BJ (cell line): Measurements from ENCODE around the gene INO80C. TPM values are rescaled to one million over a fixed set of nuclear protein-coding genes. Genes with fewer than 3 reads are reported as not detected.

Experiments
- CTCF ChIA-PET: fragments of 350-600 bp; formaldehyde crosslinking; extraction: SDS; loops from one replicate; lab custom pipeline; 2021; ENCODE audit warnings: antibody characterized with exemption, inconsistent platforms; lab: Yijun Ruan, JAX
- POLR2A ChIA-PET: fragments of 300-600 bp; sonication (Branson Sonifier 250); formaldehyde crosslinking; extraction: SDS; loops from one replicate; lab custom pipeline; 2021; ENCODE audit warnings: antibody characterized with exemption; lab: Charles Lee
- DNase-seq: peaks from one replicate; pipeline ENCODE4 v3.0.0-alpha.2; 2011; ENCODE audit warnings: low read depth
- H3K27me3 ChIP-seq: 2 replicates; pipeline ENCODE4 v1.6.0; 2011; ENCODE audit warnings: low read length; ENCODE audit not compliant: control insufficient read depth, insufficient read depth
- H3K36me3 ChIP-seq: 2 replicates; pipeline ENCODE4 v1.5.1; 2011; ENCODE audit warnings: low read length; ENCODE audit not compliant: control insufficient read depth, insufficient read depth
- H3K4me3 ChIP-seq: 2 replicates; pipeline ENCODE4 v1.5.1; 2011; ENCODE audit warnings: low read depth, mild to moderate bottlenecking, control low read depth, low read length
- polyA plus RNA-seq: library from polyadenylated mRNA; depleted of rRNA; stranded (reverse); fragments of >200 nt; gene quantifications from 2 replicates; pipeline ENCODE4 v1.2.3, GENCODE V29; 2011
- TF ChIP-seq, protein P1 (sequence below): IDR thresholded peaks from 2 replicates; pipeline ENCODE4 v1.5.1; 2011; ENCODE audit warnings: low read depth, mild to moderate bottlenecking, control low read depth, inconsistent platforms, low read length, moderate library complexity; ENCODE audit not compliant: insufficient read depth

INO80C gene
- polyA plus RNA-seq, 1 experiment: 8.3 TPM

DNA sequence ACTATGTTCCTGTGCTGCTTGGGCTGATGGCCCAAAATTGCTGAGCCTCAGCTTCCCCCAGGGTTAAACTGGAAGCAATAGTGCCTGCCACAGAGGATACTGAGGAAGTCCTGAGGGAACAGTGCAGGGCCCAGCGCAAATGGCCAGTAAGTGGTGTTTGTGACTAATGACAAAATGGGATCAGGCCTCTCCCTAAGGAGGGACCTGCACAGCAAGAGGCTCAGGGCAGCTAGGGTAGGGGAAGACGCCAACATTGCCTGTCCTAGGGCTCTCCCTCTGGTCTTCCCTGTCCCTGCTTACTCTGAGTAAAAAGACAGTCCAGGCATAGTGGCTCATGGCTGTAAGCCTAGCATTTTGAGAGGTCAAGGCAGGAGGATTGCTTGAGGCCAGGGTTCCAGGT lies 37.8 kb downstream of the INO80C start:
- Histone ChIP-seq H3K27me3 (no peaks in the 10 kb centered on the region), H3K4me3 (no peak overlapping the region), H3K36me3 (no peaks in the 10 kb centered on the region)
- CTCF ChIA-PET: no interaction called here
- TF ChIP-seq, protein P1, sequence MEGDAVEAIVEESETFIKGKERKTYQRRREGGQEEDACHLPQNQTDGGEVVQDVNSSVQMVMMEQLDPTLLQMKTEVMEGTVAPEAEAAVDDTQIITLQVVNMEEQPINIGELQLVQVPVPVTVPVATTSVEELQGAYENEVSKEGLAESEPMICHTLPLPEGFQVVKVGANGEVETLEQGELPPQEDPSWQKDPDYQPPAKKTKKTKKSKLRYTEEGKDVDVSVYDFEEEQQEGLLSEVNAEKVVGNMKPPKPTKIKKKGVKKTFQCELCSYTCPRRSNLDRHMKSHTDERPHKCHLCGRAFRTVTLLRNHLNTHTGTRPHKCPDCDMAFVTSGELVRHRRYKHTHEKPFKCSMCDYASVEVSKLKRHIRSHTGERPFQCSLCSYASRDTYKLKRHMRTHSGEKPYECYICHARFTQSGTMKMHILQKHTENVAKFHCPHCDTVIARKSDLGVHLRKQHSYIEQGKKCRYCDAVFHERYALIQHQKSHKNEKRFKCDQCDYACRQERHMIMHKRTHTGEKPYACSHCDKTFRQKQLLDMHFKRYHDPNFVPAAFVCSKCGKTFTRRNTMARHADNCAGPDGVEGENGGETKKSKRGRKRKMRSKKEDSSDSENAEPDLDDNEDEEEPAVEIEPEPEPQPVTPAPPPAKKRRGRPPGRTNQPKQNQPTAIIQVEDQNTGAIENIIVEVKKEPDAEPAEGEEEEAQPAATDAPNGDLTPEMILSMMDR: no peak
- DNase-seq: no peak
- POLR2A ChIA-PET: no interaction called here

DNA sequence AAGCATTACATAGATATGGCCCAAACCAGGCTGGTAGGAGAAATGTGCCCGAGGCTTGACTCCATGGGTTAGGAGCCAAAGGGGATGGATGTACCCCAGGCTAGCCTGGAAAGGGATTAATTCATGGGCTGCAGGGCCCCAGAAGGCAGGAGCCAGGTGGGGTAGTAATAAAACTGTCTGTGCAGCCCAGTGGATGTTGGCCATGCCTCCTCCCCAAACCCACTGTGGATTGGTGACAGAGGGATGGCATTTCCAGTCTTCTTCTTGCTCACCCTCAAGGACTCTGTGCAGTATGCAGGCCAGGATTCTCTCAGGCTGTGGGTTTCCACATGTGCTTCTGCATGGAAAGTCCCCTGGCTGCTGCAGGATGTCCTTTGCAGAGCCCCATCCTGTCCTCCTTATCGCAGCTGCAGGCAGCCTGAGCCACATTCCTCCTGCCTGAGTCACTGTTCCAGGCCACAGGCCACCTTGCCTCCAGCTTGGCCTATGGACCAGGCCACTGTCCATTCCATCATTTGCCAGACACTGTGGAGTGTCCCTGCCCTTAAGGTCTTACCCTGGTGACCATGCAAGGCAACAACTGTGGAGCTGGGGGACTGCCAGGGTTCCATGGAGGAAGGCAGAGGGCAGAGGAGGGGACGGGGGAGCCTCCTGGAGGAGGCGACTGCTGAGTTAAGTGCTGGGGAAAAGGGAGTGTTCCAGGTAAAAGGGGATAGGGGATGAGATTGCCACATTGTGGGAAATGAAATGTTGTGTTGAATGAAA lies 38.9 kb downstream of the INO80C start:
- H3K36me3 ChIP-seq: no peaks in the 10 kb centered on the region
- TF ChIP-seq, protein P1: no peak
- POLR2A ChIA-PET: no interaction called here
- H3K27me3 ChIP-seq: no peaks in the 10 kb centered on the region
- CTCF ChIA-PET: no interaction called here
- H3K4me3 ChIP-seq: no peak overlapping the region
- DNase-seq: peak; percentile 14

DNA sequence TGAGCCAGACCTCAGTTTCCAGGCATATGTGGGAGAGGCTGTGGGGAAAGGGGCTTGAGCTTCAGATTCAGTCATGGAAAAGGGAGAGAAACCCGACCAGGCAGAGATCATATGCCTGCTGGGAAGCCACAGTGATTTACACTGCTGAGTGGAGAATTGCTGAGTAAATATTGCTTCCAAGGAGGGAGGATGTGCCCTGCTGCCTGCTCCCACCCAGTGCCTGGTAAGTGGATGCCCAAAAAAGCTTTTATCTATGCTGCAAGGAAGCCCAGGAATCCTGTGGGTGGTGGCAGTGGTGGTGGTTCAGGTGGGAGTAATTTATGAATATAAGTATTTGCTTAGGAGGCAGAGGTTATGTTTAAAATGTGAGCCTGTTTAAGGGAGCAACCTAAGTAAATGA lies 39.5 kb downstream of the INO80C start:
- Histone ChIP-seq H3K4me3 (no peak overlapping the region), H3K27me3 (no peaks in the 10 kb centered on the region), H3K36me3 (no peaks in the 10 kb centered on the region)
- TF ChIP-seq, protein P1: no peak
- DNase-seq: no peak
- POLR2A ChIA-PET: no interaction called here
- CTCF ChIA-PET: no interaction called here

DNA sequence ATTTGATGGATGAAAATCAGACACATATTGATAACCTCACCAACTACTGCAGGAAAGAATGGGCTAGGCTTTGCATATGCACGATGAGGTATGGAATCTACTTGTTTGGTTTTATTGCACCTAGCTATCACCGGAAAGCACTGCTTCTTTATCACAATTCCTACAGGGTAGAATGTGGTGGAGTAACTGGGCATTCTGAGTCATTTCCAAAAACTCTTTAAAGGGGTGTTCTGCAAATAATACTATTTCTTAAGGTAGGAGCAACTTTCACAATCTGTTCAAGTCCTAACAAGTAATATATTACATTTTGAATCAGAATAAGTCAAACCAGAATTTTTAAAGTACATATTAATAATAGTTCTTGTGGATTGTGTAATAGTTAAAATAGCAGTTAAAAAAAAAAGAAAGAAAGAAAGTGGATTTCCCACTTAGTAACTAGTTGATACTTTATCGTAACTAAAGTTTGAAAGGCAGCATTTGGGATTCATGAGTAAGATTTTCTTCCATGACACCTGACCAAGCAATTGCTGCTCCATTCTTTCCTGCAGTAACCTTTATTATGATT lies 40.5 kb downstream of the INO80C start:
- no peak for DNase-seq
- Histone ChIP-seq H3K36me3 (no peaks in the 10 kb centered on the region), H3K4me3 (no peak overlapping the region), H3K27me3 (no peaks in the 10 kb centered on the region)
- CTCF ChIA-PET: no interaction called here
- TF ChIP-seq, protein P1: no peak
- POLR2A ChIA-PET: no interaction called here

DNA sequence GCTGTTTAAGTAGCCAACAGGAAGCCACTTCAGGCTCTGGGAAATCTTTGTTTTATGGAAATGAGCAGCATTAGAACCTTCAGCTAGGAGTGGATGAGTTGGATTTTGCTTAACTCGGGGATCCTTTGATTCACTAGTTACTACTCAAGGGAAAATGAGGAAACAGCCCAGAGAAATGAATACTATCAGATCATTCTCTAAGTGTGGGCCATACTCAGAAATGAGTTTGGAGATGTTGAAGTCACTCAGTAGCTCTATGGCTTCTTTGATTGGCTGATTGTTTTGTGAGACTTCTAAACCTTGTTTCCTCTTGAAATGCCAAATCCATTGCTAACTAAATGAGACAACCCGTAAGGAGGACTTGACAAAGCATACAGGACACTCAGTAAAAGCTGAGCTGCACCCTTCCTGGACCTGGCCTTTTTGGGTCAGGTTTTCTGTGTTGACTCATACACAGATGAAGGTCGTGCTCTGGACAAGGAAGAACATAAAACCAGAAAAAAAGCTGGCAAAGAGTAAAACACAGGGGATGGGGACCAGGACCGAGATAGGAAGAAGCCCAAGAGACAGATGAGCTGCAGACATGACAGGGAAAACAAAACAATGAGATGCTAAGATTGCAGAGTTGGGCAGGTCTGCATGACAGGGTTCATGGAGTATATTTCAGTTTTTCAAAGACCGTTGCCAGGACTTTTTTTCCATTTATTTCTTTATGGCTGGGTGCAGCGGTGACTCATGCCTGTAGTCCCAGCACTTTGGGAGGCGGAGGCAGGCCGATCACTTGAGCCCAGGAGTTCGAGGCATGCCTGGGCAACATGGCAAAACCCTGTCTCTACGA lies 41.6 kb downstream of the INO80C start:
- ChIA-PET POLR2A (no interaction called here), CTCF (no interaction called here)
- no peak overlapping the region for H3K4me3 ChIP-seq
- TF ChIP-seq, protein P1: no peak
- no peaks in the 10 kb centered on the region for H3K36me3 ChIP-seq
- no peak for DNase-seq
- no peaks in the 10 kb centered on the region for H3K27me3 ChIP-seq
